Measurements from ENCODE around the gene KLHL10. TPM values are rescaled to one million over a fixed set of nuclear protein-coding genes. Genes with fewer than 3 reads are reported as not detected.

Gene KLHL10
- total and polyA plus RNA-seq, 9 of the 15 experiments (the other 6 are each of a cell fraction or from before 2014, with no cell fraction given) = 0.06 to 0.56 (median 0.12) TPM; not detected in 5

DNA sequence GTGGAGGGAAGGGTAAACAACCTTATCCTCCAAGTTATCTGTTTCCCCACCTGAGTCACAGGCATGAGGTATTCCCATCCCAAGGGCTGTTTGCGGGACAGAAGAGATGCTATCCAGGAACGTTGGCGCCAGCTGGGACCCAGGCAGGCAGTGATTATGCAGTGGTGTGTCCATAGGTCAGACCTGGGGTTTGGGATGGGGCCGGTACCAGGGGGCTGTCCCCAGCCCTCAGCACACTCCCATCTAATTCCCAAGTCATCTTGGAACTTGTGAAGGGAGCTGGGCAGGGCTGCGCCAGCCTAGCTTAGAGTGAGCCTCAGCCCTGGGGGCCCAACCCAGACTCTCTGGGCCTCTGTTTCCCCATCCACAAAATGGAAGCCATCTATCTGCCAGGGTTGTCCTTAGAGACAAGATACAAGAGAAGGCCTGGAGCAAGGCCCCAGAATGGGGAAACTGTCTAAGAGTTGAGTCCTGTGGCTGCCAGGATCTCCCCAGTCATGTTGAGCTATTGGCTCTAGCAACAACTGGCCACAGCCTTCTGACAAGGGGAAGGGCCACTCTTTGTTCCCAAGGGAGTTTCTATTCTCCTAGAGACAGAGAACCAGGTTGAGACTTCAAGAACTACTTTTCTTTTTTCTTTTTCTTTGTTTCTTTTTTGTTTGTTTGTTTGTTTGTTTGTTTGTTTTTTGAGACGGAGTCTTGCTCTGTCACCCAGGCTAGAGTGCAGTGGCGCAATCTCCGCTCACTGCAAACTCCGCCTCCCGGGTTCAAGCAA is 41.3 kb upstream of the KLHL10 start:
- H3K27me3 ChIP-seq (ENCODE audit: control insufficient read depth in 2 of 2, insufficient read depth in 2 of 2, low read length in 2 of 2) = no peaks in the 10 kb centered on the region
- FAIRE-seq (no peak), DNase-seq (ENCODE audit: extremely low read depth in 1 of 4, low spot score in 3 of 4) (peak in 2 of 4 experiments; percentile 28 to 42), ATAC-seq (no peak)
- 0 out of 2 replicates have a peak overlapping the region, but pooled peaks have one; percentile 48 for H2AFZ ChIP-seq (ENCODE audit: low read depth, low read length)
- ChIA-PET CTCF (ENCODE audit: low intra/inter-chr PET ratio) (no interaction called here), POLR2A (interaction anchor here (0.6 to 4.3 kb wide), 6 partner anchors 10 to 107 kb away, joined by 3 to 17 read pairs (median 4); partner anchors contain the start of genes EIF1 and JUP)
- no peaks in the 10 kb centered on the region for H3K9me1 ChIP-seq (ENCODE audit: control insufficient read depth, insufficient read depth, low read length)
- H3K79me2 ChIP-seq (ENCODE audit: control insufficient read depth, insufficient read depth, low read length) = no peaks in the 10 kb centered on the region
- H3K36me3 ChIP-seq (ENCODE audit: control insufficient read depth, insufficient read depth, low read length) = no peaks in the 10 kb centered on the region
- intact Hi-C loops (cut with micrococcal nuclease) = no loop called here
- no peaks in the 10 kb centered on the region for H3K9me3 ChIP-seq (replicated peaks; ENCODE audit: control insufficient read depth, insufficient read depth, low read depth, low read length)
- 46% methylated on average over 9 of the region's 10 CpGs for WGBS (ENCODE audit: insufficient coverage, low coverage, missing lambda C conversion rate)
- peak overlapping the region; percentile 16; the same call in 1 of the 2 replicates for H3K4me2 ChIP-seq (ENCODE audit: insufficient read depth, low read length)
- BruUV-seq (replicated peaks) = no TSS peak
- no peak overlapping the region for H3K27ac ChIP-seq (ENCODE audit: extremely low read depth, low read depth, low read length)
- peak overlapping the region in 1 of 2 experiments; percentile 80; a peak in 2 of 4 replicates for H3K9ac ChIP-seq (ENCODE audit: insufficient read depth in 1 of 2, low read depth in 2 of 2, low read length in 2 of 2)
- no peaks in the 10 kb centered on the region for H4K20me1 ChIP-seq (replicated peaks; ENCODE audit: control insufficient read depth, insufficient read depth, low read length)
- peaks cover 51 to 62% of the 10 kb centered on the region in 2 experiments for H3K4me1 ChIP-seq (replicated peaks in 1 of 2; ENCODE audit: control insufficient read depth in 2 of 2, insufficient read depth in 2 of 2, low read length in 2 of 2)
- no peak overlapping the region for H3K4me3 ChIP-seq
- in situ Hi-C loops (cut with MboI) = no loop called here
- TF ChIP-seq CEBPB (tag; IDR thresholded peaks at IDR 0.05) (0 out of 2 replicates have a peak, but pooled peaks have one; percentile 21), SMARCA4 (IDR thresholded peaks at IDR 0.05) (0 out of 2 replicates have a peak, but pooled peaks have one; percentile 31), SLC30A9 (CRISPR knock-in tag; IDR thresholded peaks at IDR 0.05) (no peak), CBFA2T2 (conservative IDR thresholded peaks at IDR 0.05) (0 out of 2 replicates have a peak, but pooled peaks have one; percentile 18), KLF13 (tag; IDR thresholded peaks at IDR 0.05; ENCODE audit: borderline replicate concordance, low read depth) (no peak), RCOR1 (IDR thresholded peaks at IDR 0.05; ENCODE audit: borderline replicate concordance in 1 of 2, low read depth in 2 of 2, low read length in 2 of 2) (peak in 1 of 2 experiments; percentile 33; a peak in 1 of 4 replicates), ARID1B (IDR thresholded peaks at IDR 0.05) (peak; percentile 57), POLR3G (IDR thresholded peaks at IDR 0.05; ENCODE audit: extremely low read depth, insufficient read length, insufficient replicate concordance) (no peak), ZNF224 (CRISPR knock-in tag; IDR thresholded peaks at IDR 0.05) (no peak), NCOA4 (IDR thresholded peaks at IDR 0.05; ENCODE audit: partially characterized antibody) (no peak), SP1 (CRISPR knock-in tag; IDR thresholded peaks at IDR 0.05) (no peak), FOXK1 (CRISPR knock-in tag; IDR thresholded peaks at IDR 0.05; ENCODE audit: borderline replicate concordance) (no peak), TCFL5 (CRISPR knock-in tag; conservative IDR thresholded peaks at IDR 0.05) (no peak), BRCA1 (IDR thresholded peaks at IDR 0.05) (no peak), BRCA1 (CRISPR knock-in tag; IDR thresholded peaks at IDR 0.05) (no peak), BDP1 (IDR thresholded peaks at IDR 0.05; ENCODE audit: insufficient read depth, insufficient read length) (no peak)
- TF ChIP-seq, protein P1, sequence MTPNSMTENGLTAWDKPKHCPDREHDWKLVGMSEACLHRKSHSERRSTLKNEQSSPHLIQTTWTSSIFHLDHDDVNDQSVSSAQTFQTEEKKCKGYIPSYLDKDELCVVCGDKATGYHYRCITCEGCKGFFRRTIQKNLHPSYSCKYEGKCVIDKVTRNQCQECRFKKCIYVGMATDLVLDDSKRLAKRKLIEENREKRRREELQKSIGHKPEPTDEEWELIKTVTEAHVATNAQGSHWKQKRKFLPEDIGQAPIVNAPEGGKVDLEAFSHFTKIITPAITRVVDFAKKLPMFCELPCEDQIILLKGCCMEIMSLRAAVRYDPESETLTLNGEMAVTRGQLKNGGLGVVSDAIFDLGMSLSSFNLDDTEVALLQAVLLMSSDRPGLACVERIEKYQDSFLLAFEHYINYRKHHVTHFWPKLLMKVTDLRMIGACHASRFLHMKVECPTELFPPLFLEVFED (CRISPR knock-in tag; conservative IDR thresholded peaks at IDR 0.05) = no peak
- TF ChIP-seq, protein P2, sequence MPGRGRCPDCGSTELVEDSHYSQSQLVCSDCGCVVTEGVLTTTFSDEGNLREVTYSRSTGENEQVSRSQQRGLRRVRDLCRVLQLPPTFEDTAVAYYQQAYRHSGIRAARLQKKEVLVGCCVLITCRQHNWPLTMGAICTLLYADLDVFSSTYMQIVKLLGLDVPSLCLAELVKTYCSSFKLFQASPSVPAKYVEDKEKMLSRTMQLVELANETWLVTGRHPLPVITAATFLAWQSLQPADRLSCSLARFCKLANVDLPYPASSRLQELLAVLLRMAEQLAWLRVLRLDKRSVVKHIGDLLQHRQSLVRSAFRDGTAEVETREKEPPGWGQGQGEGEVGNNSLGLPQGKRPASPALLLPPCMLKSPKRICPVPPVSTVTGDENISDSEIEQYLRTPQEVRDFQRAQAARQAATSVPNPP (IDR thresholded peaks at IDR 0.05; ENCODE audit: borderline replicate concordance, insufficient read depth, insufficient read length) = no peak
- TF ChIP-seq, protein P3, sequence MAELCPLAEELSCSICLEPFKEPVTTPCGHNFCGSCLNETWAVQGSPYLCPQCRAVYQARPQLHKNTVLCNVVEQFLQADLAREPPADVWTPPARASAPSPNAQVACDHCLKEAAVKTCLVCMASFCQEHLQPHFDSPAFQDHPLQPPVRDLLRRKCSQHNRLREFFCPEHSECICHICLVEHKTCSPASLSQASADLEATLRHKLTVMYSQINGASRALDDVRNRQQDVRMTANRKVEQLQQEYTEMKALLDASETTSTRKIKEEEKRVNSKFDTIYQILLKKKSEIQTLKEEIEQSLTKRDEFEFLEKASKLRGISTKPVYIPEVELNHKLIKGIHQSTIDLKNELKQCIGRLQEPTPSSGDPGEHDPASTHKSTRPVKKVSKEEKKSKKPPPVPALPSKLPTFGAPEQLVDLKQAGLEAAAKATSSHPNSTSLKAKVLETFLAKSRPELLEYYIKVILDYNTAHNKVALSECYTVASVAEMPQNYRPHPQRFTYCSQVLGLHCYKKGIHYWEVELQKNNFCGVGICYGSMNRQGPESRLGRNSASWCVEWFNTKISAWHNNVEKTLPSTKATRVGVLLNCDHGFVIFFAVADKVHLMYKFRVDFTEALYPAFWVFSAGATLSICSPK (IDR thresholded peaks at IDR 0.05; ENCODE audit: borderline replicate concordance) = no peak

All from K562 (cell line).